PC-9 (cell line): ENCODE results near the gene ERC1. TPM values are rescaled to one million over a fixed set of nuclear protein-coding genes. Genes with fewer than 3 reads are reported as not detected.

ENCODE experiments used
- BruUV-seq: library from RNA; stranded (reverse); fragments of 400-500 nt; replicated peaks from 2 replicates; lab custom pipeline; 2021; lab: Mats Ljungman, UMichigan
- CTCF ChIA-PET: fragments of 300-600 bp; sonication (Branson Sonifier 250); formaldehyde crosslinking; loops from one replicate; lab custom pipeline; 2022; ENCODE audit warnings: antibody characterized with exemption; lab: Charles Lee
- POLR2A ChIA-PET: fragments of 300-600 bp; sonication (Branson Sonifier 250); formaldehyde crosslinking; loops from one replicate; lab custom pipeline; 2022; ENCODE audit warnings: antibody characterized with exemption; ENCODE audit not compliant: unreplicated experiment; lab: Charles Lee
- DNase-seq, 2 experiments: peaks; one replicate each; pipeline versions ENCODE4 v3.0.0 to v3.0.0-alpha.2; 2015 to 2022; ENCODE audit warnings: mixed read lengths in 1 of 2
- H2AFZ ChIP-seq: fragments of 200-600 bp; sonication (generic); 2 replicates; pipeline ENCODE4 v1.8.1; 2017; ENCODE audit warnings: antibody characterized with exemption
- H3F3A ChIP-seq: fragments of 200-600 bp; sonication (generic); 2 replicates; pipeline ENCODE4 v1.8.1; 2017; ENCODE audit warnings: antibody characterized with exemption, mild to moderate bottlenecking, low read depth; ENCODE audit not compliant: insufficient read depth
- H3K27ac ChIP-seq: fragments of 200-600 bp; sonication (generic); 2 replicates; pipeline ENCODE4 v1.6.1; 2016; ENCODE audit warnings: mixed run types
- H3K27me3 ChIP-seq: fragments of 200-600 bp; sonication (generic); 2 replicates; pipeline ENCODE4 v1.6.1; 2016; ENCODE audit warnings: low read depth, mixed run types; ENCODE audit not compliant: insufficient read depth
- H3K36me3 ChIP-seq: fragments of 200-600 bp; sonication (generic); 2 replicates; pipeline ENCODE4 v1.6.1; 2016; ENCODE audit warnings: low read depth, mixed run types
- H3K4me1 ChIP-seq: fragments of 200-600 bp; sonication (generic); replicated peaks from 2 replicates; pipeline ENCODE4 v1.6.1; 2016; ENCODE audit warnings: mixed run types; ENCODE audit not compliant: insufficient read depth
- H3K4me2 ChIP-seq: fragments of 200-600 bp; sonication (generic); 2 replicates; pipeline ENCODE4 v1.6.1; 2017; ENCODE audit warnings: mixed run types
- H3K4me3 ChIP-seq: fragments of 200-600 bp; sonication (generic); 2 replicates; pipeline ENCODE4 v1.6.1; 2016; ENCODE audit warnings: mixed run types
- H3K79me2 ChIP-seq: fragments of 200-600 bp; sonication (generic); 2 replicates; pipeline ENCODE4 v1.6.1; 2017; ENCODE audit warnings: low read depth, mixed run types
- H3K9me2 ChIP-seq: fragments of 200-600 bp; sonication (generic); 2 replicates; pipeline ENCODE4 v1.8.1; 2017; ENCODE audit warnings: mild to moderate bottlenecking; ENCODE audit not compliant: insufficient read depth
- H3K9me3 ChIP-seq: fragments of 200-600 bp; sonication (generic); 2 replicates; pipeline ENCODE4 v1.8.1; 2016; ENCODE audit warnings: low read depth; ENCODE audit not compliant: insufficient read depth
- H4K20me1 ChIP-seq: fragments of 200-600 bp; sonication (generic); 2 replicates; pipeline ENCODE4 v1.8.1; 2017; ENCODE audit not compliant: insufficient read depth
- EZH2 ChIP-seq: fragments of 200-600 bp; sonication (generic); IDR thresholded peaks from 2 replicates; pipeline ENCODE4 v1.8.0; 2017; ENCODE audit warnings: antibody characterized with exemption, low read depth
- intact Hi-C: fragments of 100-400 bp; cut with micrococcal nuclease; formaldehyde crosslinking; loops from one replicate; pipeline ENCODE4 v1.10.0; 2022; ENCODE audit not compliant: unreplicated experiment
- total RNA-seq: library from RNA; stranded (reverse); gene quantifications from 2 replicates; pipeline ENCODE4 v1.2.3, GENCODE V29; 2021
- TF ChIP-seq, protein P1 (sequence below): fragments of 200-600 bp; sonication (generic); conservative IDR thresholded peaks from 2 replicates; pipeline ENCODE4 v1.6.1; 2017; ENCODE audit warnings: mixed run types, antibody characterized with exemption, mild to moderate bottlenecking, moderate library complexity

Gene ERC1
- total RNA-seq, 1 experiment from 2014 or later: 52.0 TPM

DNA sequence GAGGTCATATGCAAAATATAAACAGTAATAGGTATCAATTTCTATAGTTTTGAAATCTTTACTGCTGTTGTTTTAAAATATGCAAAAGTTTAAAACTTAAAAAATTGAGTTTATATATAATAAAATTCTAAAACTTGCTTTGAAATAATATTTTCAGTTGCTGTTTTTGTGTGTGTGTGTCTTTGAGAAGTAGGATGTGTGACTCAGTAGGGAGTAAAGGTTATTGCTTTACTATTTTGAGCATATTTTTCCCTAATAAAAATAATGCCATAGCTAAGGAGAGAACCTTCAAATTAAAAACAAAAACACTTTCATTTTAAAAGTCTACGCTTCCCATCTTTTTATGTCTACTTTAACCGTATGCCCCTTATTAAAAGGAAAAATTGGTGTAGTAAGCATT lies 365.3 kb downstream of the ERC1 start:
- TF ChIP-seq, protein P1, sequence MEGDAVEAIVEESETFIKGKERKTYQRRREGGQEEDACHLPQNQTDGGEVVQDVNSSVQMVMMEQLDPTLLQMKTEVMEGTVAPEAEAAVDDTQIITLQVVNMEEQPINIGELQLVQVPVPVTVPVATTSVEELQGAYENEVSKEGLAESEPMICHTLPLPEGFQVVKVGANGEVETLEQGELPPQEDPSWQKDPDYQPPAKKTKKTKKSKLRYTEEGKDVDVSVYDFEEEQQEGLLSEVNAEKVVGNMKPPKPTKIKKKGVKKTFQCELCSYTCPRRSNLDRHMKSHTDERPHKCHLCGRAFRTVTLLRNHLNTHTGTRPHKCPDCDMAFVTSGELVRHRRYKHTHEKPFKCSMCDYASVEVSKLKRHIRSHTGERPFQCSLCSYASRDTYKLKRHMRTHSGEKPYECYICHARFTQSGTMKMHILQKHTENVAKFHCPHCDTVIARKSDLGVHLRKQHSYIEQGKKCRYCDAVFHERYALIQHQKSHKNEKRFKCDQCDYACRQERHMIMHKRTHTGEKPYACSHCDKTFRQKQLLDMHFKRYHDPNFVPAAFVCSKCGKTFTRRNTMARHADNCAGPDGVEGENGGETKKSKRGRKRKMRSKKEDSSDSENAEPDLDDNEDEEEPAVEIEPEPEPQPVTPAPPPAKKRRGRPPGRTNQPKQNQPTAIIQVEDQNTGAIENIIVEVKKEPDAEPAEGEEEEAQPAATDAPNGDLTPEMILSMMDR: no peak
- TF ChIP-seq EZH2: no peak
- Histone ChIP-seq H4K20me1 (no peaks in the 10 kb centered on the region), H3K79me2 (no peaks in the 10 kb centered on the region), H3K9me2 (0 out of 2 replicates have a peak, but pooled peaks cover 6% of the 10 kb centered on the region), H3K36me3 (no peaks in the 10 kb centered on the region), H3K4me1 (no peaks in the 10 kb centered on the region), H3K9me3 (no peaks in the 10 kb centered on the region), H3K4me2 (no peak overlapping the region), H3F3A (no peaks in the 10 kb centered on the region), H3K4me3 (no peak overlapping the region), H3K27ac (no peak overlapping the region), H3K27me3 (no peaks in the 10 kb centered on the region), H2AFZ (no peak overlapping the region)
- intact Hi-C loops: no loop called here
- BruUV-seq: no TSS peak
- POLR2A ChIA-PET: no interaction called here
- no peak for DNase-seq
- CTCF ChIA-PET: no interaction called here

DNA sequence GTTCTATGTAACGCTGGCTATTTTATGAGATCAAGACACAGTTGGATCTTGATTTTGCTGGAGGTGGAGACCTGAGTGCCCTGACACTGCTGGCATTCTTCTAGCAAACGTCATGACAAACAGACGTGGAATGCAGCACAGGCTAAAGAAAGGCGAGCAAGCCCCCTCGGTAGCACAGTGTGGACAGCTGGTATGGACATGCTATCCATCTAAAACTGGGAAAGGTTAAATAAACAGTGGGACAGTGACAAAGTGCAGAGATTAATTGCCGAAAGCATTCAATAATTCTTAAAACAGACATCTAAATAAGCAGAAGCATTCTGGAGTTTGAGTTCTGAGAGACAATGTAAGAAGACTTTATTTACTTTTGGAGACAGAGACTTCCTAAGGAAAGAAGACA lies 366.1 kb downstream of the ERC1 start:
- intact Hi-C loops: no loop called here
- Histone ChIP-seq H3K4me2 (no peak overlapping the region), H3K9me3 (no peaks in the 10 kb centered on the region), H3K27me3 (no peaks in the 10 kb centered on the region), H2AFZ (no peak overlapping the region), H3K4me3 (no peak overlapping the region), H3K9me2 (0 out of 2 replicates have a peak, but pooled peaks cover 6% of the 10 kb centered on the region), H3K79me2 (no peaks in the 10 kb centered on the region), H3K4me1 (no peaks in the 10 kb centered on the region), H3F3A (no peaks in the 10 kb centered on the region), H4K20me1 (no peaks in the 10 kb centered on the region), H3K27ac (no peak overlapping the region), H3K36me3 (no peaks in the 10 kb centered on the region)
- TF ChIP-seq, protein P1: no peak
- TF ChIP-seq EZH2: no peak
- POLR2A ChIA-PET: no interaction called here
- BruUV-seq: no TSS peak
- no peak for DNase-seq
- CTCF ChIA-PET: no interaction called here

- no peak overlapping the region for H3K4me3 ChIP-seq
- TF ChIP-seq, protein P1: no peak
- no peak for TF ChIP-seq EZH2
- BruUV-seq: no TSS peak
- H3K4me1 ChIP-seq: no peaks in the 10 kb centered on the region
- H3K27ac ChIP-seq: no peak overlapping the region
- H3K79me2 ChIP-seq: no peaks in the 10 kb centered on the region
- H4K20me1 ChIP-seq: no peaks in the 10 kb centered on the region
- intact Hi-C loops: no loop called here
- no peaks in the 10 kb centered on the region for H3K27me3 ChIP-seq
- no peaks in the 10 kb centered on the region for H3F3A ChIP-seq
- no peak for DNase-seq
- H3K36me3 ChIP-seq: no peaks in the 10 kb centered on the region
- ChIA-PET CTCF (interaction anchor here (0.6 kb wide), 1 partner anchor 636 kb away, joined by 3 read pairs; no protein-coding TSS in a partner anchor), POLR2A (no interaction called here)
- no peak overlapping the region for H2AFZ ChIP-seq
- no peaks in the 10 kb centered on the region for H3K9me3 ChIP-seq
- H3K9me2 ChIP-seq: 0 out of 2 replicates have a peak, but pooled peaks cover 6% of the 10 kb centered on the region
- no peak overlapping the region for H3K4me2 ChIP-seq
Measured at GRCh38 chr12:1357711-1358110, 366.7 kb downstream of the ERC1 start.
